Right lobe of liver (tissue), 4 donors: ENCODE measurements around the gene EGR1.

Source experiments
- POLR2A ChIP-seq: fragments of 450-650 bp; IDR thresholded peaks from one replicate; pipeline ENCODE4 v1.6.1; 2017; ENCODE audit warnings: antibody characterized with exemption, mild to moderate bottlenecking
- TF ChIP-seq, protein P1 (sequence below), 4 donors: fragments of 200-600 bp in 3 of 4; fragments of 450-650 bp in 1 of 4; IDR thresholded peaks; one replicate each; pipeline versions ENCODE4 v1.5.1 to v1.8.0; 2016 to 2022; ENCODE audit warnings: antibody characterized with exemption in 4 of 4, mild to moderate bottlenecking in 2 of 4
- donor health status: DM: no; HTN: no; CAD: no.
- donor health status: DM: no; HTN: no; CAD: no.
- donor health status: DM: no; HTN: yes; CAD: no.

DNA sequence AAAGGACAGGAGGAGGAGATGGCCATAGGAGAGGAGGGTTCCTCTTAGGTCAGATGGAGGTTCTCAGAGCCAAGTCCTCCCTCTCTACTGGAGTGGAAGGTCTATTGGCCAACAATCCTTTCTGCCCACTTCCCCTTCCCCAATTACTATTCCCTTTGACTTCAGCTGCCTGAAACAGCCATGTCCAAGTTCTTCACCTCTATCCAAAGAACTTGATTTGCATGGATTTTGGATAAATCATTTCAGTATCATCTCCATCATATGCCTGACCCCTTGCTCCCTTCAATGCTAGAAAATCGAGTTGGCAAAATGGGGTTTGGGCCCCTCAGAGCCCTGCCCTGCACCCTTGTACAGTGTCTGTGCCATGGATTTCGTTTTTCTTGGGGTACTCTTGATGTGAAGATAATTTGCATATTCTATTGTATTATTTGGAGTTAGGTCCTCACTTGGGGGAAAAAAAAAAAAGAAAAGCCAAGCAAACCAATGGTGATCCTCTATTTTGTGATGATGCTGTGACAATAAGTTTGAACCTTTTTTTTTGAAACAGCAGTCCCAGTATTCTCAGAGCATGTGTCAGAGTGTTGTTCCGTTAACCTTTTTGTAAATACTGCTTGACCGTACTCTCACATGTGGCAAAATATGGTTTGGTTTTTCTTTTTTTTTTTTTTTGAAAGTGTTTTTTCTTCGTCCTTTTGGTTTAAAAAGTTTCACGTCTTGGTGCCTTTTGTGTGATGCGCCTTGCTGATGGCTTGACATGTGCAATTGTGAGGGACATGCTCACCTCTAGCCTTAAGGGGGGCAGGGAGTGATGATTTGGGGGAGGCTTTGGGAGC is 3.1 kb downstream of the EGR1 start:
- peak; percentile 78 for TF ChIP-seq POLR2A
- TF ChIP-seq, protein P1, sequence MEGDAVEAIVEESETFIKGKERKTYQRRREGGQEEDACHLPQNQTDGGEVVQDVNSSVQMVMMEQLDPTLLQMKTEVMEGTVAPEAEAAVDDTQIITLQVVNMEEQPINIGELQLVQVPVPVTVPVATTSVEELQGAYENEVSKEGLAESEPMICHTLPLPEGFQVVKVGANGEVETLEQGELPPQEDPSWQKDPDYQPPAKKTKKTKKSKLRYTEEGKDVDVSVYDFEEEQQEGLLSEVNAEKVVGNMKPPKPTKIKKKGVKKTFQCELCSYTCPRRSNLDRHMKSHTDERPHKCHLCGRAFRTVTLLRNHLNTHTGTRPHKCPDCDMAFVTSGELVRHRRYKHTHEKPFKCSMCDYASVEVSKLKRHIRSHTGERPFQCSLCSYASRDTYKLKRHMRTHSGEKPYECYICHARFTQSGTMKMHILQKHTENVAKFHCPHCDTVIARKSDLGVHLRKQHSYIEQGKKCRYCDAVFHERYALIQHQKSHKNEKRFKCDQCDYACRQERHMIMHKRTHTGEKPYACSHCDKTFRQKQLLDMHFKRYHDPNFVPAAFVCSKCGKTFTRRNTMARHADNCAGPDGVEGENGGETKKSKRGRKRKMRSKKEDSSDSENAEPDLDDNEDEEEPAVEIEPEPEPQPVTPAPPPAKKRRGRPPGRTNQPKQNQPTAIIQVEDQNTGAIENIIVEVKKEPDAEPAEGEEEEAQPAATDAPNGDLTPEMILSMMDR (IDR thresholded peaks at IDR 0.05) = no peak
